Eye (tissue), 1 donor: ENCODE data around the gene ERG.
A peak's percentile ranks its signal among the peaks of the same experiment; 100 is the strongest.

Source experiments
- DNase-seq: peaks from one replicate; pipeline ENCODE4 v3.0.0-alpha.2; 2015

Gene ERG

DNA sequence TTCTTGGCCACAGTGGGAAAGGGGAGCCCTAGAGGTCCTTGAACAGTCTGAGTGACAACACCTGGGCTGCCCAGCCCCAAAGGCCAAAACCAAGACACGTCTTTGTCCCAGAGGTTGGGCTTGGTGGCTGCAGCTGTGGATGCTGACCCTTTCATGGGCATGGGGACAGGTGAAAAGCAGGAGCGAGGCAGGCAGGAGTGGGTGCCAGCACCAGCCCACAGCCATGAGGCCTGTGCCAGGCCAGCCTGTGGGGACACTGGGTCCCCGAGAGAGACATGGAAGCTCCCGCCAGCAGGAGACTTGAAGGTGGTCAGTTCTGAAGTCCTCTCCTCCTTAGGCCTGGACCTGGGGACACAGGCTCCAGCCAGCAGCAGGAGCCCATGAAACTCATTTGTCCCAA is 142.9 kb downstream of the ERG start:
- DNase-seq: no peak

DNA sequence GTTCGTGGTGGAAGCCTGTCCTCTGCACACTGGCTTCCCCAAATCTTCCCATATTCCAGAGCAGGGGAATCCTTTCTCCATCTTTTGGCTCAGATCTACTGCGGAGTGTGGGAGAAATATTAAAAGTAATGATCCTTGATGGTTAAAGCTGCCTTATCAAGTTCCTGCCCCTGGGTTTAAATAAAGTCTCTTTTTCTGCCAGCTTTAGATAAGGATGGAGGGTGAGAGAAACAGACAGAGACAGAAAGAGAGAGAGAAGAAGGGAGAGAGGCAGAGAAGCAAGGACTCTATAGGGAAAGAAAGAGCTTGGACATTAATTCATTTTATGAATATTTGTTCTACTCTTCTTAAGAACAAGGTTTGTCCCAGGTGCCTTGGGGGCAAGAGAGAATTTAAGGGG is 143.5 kb downstream of the ERG start:
- no peak for DNase-seq

DNA sequence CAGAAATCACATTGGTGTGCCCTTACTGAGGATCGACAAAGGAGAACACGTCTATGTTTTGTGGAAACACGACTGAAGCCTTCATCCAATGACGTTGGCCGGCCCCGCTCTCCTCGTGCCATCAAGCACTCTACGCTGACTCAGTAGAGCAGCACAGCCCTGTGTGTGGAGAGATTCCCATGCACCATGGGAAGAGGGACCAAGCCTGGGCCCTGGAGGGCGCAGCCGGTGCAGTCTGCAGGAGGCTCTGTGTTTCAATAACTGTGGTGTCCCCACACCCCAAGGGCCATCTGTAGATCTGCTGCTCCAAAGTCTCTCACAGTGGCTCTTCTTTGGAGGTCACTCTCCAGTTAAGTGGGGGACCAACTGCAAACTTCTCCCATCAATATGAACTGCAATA is 144.0 kb downstream of the ERG start:
- no peak for DNase-seq

DNA sequence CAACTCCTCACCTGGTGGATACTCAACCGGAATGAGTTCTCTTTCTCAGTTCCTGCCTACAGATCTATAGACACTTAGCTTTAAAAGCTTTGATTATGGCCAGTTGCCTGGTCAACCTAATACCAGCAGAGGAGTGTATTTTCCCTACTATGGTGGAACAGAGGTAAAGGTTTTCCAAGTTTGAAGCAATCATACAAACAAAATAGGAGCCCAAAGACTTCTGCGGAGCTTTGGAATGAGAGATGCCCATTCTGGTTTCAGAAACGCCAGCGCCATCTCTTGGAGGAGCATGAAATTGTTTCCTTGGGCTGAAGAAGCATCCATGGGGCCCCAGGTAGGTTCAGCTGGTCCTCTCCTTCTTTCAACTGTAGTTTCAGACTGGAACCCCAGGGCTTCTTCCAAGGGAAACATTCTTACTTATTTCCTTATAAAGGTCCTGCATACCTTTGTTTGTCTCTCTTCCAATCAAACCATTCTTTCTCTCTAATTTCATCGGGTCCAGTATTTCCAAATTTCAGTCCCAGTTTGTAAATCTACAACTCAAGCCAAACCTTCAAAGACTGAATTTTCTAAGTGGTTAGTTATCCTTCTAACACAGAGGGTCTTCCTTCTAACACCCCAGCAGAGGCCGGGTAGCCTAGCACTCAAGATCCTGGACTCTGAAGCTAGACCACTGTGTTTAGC is 145.6 kb downstream of the ERG start:
- DNase-seq: peak; percentile 75

DNA sequence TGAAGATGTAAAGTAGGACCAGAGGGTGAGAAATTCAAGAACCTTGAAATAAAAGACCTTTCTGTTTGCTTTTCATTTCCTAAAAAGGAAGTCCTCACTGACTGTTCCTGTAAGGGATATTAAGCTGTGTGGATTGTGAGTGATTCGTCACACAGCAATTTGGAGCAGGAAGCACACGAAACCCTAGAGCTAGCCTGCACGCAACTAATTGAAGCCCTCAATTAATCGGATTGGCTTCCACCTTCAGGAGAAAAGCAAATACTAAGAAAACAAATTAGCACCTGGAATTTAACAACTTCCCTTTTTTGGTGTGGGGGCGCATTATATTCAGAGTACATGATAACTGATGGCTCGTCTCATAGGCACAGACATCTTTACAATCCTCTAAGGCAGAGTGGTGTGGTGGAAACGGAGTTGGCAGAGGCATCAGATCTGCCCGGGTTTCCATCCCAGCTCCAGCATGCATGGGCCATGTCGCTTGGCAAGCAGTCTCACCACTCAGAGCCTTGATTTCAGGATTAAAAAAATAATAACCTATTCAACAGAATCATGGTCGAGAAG is 146.2 kb downstream of the ERG start:
- peak; percentile 3 for DNase-seq

DNA sequence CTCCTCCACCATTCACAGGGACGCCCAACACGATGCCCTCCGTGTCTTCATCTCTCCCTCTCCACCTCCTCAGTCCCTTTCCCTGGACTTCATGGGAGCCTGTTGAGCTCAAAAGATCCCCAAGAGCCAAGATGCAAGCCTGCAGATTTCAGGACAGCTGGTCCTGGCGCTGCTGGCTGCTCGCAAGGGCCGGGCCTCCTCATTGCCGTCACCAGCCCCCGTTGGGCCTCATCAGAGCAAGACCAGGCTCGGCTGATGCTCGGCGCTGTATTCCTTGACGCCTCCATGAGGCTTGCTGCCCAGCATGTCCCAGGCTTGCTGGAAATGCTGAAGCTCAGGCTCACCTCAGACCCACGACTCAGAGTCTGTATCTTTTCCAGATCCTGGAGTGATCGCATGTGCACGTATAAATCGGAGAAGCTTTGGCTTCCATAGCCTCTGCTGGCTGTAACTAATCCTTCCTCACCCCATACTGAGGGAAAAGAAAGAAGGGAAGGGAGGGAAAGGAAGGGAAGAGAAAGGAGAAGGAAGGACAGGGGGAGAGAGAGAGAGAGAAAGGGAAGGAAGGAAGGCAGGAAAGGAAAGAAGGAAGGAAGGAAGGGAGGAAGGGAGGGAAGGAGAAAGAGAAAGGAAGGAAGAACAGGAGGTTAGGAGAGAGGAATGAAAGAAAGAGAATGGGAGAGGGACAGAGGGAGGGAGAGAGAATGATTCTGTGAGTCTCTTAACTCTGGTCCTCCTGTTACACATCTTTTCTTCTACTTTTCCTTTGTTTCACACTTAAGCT is 146.9 kb downstream of the ERG start:
- peak; percentile 4 for DNase-seq

DNA sequence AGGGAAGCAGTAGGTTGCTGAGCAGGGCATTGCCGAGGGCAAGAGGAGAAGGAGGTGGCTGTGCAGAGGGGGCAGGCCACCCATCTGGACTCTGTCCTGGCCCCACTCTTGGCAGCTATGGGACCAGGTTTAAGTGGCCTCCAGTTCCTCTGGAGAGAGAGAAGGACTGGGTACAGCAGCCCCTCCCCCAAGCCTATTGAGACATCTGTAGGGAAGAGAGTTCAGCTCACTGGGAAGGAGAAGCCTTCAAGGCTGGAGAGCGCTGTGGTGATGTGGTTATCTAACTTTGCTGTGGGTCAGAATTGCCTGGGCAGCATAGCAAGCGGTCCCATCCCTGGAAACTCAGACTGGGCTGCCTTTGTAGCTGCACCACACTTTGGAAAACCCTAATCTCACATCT is 147.6 kb downstream of the ERG start:
- DNase-seq: no peak

DNA sequence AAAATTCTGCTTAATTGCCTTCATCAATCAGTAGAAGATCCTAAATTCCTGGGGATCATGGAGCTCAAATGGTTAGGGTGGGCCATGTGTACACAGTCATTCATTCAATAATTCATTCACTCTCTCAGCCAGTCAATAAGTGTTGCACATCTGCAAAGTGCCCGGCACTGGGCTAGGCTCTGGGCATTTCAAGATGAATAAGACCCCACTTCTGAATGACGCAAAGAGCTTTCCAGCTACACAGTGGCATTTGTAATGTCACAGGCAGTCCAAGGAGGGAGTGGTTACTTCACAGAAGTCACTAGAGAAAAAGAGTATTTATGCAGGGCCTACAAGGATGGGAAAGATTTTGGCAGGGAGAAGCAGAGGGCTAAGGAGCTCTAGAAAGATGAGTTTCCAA is 148.3 kb downstream of the ERG start:
- DNase-seq: no peak

DNA sequence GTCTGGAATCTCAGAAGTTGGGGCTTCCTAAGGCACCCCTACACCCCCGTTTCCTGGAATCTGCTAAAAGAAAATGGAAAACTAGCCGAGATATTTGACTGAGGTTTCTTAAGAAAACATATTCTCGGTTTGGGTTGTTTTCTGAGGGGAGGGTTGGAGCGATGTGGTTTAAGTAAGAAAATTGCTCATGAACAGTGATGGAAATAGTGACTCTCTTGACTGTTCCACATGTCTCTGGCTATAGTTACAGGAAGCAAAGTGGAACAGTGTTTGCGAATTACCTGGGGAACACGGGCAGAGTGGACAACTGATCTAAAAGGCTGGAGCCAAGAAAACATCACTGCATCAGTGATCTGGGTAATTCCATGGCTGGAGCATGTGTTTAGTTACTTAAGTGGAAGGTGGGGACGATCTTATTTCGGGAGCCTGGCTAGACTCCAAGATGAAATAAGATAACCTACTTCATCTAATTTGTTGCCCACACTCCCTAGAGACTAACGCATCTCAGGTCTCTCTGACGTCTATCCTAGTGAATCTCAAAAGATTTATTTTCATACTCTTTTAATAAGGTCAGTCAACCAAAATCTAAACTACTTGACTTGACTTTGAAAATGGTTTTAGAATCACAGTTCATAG is 149.0 kb downstream of the ERG start:
- peak; percentile 43 for DNase-seq

DNA sequence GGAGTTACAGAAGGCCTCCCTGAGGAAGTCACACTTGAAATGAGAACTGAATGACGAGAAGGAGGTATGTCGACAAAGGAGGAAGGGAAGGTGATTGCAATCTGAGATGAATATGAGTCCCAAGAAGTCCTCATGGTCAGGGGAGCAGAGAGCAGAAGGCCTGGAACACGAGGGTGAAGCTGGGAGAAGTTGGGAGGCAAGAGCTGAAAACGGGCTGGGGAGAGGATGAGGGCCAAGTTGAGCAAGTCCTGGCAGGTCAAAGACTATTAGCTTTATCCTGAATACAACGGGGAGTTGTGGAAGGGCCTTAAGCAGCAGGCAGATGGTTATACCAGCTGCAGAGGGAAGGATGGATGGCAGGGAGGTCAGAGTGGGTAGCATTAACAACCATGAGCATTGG is 152.0 kb downstream of the ERG start:
- DNase-seq: no peak

DNA sequence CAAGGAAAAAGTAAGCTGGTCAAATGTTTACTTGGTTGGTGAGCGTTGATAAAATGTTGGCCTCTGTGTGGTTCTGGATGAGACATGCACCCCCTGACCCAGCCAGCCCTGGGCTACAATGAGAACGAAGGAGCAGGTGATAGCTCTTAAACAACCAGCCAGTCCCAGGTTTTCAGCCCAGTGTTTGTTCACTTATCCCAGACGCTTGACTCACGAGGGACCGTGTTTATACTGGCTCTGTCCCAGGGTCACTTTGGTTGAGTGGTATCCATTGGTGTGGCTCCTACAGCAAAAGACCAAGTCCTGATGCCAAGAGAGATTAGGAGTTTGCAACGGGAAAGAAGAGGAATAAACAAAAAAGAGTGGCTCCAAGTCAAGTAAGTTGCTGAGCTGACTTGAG is 154.6 kb downstream of the ERG start:
- no peak for DNase-seq

DNA sequence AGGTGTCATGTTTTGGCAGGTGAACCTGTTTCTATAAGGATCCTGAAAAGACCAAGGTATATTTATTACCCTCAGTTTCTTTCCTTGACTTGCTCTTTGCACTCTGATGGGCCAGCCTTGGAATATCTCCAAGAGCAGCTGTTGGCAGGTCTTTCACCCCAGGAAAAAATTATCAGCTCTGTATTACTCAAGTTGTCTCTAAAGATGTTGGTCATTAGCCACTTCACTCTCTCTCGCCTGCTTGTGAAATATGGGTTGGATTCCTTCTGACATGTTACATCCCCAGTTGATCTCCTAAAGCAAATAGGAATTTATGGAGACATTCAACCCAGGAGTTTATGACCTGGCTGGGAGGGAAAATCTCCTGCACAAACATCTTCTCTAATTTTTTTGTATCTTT is 155.5 kb downstream of the ERG start:
- no peak for DNase-seq

DNA sequence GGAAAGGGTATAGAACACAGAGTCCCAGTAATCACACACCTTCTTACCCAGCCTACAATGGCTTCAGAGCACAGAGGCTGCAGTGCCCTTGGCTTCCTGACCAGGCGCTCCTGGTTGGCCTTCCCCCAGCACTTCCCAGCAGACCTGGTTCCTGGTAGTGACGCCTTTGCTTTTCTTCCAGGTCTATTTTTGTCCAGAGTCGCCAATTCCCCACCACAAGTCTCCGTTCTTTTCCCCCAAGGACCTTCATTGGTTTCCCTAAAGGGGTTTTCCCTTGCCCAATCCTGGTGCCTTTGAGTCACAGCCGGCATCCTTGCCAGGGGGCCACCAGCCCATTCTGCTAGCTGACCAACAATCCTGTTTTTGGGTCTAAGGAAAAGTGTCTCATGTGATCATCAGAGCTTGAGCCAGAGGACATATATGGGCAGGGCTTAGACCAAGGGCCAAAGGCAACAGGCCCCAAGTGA is 156.7 kb downstream of the ERG start:
- DNase-seq: no peak

DNA sequence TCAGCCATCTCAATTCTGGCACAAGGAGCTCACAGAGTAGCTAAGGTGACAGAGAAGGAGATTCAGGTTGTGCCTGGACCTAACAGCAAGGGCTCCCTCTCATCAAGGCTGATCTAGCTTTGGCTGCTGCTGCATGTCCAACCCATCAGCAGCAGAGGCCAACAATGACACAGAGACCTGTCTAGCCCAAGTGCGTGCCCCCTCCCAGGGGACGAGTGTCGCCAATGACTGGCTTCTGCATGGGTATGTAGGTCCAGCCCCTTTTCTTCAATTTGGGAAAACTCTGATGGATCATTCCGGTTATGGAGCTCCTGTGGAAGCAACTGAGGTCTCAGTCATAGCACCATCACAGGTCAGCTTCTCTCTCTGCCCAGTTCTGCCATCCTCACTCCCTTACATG is 158.1 kb downstream of the ERG start:
- no peak for DNase-seq

DNA sequence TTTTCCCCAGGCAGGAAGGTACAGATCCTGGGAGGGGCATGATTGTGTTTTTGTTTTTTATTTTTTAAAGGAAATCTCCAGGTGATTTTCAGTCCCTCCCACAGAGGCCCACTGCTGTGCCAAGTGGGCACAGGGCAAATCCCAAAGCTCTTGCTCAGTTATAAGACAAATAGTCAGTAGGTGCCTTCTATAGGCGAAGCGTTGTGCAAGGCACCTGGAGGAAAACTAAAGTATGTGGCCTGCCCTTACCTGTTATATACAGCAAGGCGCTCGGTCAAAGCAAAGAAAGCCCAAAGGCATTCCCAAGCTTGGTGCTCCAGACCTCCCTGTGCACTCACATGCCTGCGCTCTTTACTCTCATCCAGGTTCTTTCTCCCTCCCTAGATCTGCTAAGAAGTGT is 160.5 kb downstream of the ERG start:
- DNase-seq: no peak

DNA sequence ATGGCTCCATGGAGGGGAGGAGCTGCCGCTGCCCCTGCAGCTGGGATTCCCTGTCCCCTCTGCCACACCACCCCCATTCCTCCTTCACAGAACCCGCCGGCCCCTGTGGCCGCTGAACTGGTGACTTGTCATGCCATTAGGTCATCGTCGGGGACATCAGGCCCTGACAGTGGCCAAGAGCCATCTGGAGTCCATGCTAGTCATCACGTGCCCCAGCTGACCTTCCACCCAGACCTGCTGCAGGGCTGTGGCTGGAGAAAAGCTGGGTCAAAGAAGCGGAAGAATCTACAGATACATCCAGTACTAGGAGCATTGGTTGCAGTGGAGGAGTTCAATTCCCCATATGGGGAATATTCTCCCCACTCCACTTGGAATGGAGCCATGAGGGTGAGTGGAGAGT is 163.4 kb downstream of the ERG start:
- no peak for DNase-seq

DNA sequence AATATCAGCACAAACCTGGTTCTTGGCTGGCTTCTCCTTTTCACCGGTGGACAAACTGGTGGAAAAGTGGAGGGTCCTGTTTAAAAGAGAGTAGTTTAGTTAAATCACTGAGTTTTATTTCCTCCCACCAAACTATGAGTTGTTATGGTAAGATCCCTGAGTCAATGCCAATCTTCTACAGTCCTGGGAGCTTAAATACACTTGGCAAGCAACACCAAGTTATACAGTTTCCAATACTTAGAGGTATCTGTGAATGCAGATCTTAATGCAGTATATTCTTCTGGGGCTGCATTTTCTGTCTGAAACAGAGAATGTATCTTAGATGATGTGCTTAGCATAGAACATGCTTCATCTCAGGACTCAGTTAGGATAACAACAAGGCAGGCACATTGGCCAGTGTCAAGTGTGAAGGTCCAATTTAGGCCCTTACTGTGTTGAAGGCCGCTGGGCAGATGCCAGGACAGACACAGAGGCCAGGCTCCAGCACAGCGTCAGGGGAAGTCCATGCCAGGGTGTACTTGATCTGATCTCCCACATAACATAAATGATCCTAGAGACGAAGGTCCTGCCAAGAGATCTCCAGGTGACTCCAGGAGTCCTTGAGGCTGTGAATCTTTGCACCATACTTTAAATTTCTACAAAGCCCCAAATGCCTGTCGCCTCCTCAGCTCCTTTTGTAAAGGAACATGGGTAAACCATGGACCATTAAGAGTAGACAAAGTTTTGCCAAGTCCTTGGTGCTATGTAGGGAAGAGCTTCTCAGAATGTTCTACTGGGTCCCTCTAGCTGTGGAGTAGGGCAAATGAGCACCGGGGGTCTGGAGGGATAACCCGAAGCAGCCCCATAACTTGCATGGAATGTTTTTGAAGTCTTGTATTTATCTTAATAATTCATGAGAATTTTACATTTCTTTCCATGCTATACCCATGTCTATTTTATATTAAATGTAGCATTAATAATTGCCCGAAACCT is 164.7 kb downstream of the ERG start:
- no peak for DNase-seq

DNA sequence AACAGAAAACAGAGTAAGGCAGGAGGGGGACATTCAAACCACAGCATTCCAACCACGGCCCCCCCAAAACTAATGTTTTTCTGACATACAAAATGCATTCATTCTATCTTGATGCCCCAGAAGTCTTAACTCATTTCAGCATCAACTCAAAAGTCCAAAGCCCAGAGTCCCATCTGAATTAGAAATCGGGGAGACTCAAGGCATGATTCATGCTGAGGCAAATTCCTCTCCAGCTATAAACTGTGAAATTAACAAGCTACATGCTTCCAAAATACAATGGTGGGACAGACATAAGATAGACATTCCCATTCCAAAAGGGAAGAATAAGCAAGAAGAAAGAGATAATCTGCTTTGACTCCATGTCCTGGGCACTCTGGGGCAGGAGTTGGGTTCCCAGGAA is 167.6 kb downstream of the ERG start:
- DNase-seq: no peak
